ENCODE results near the gene NPW. TPM values are rescaled to one million over a fixed set of nuclear protein-coding genes. Genes with fewer than 3 reads are reported as not detected.

The NPW gene
- total and polyA plus RNA-seq, 9 of the 15 experiments (the other 6 are each of a cell fraction or from before 2014, with no cell fraction given) = 0.14 to 4.0 (median 2.6) TPM; not detected in 4

DNA sequence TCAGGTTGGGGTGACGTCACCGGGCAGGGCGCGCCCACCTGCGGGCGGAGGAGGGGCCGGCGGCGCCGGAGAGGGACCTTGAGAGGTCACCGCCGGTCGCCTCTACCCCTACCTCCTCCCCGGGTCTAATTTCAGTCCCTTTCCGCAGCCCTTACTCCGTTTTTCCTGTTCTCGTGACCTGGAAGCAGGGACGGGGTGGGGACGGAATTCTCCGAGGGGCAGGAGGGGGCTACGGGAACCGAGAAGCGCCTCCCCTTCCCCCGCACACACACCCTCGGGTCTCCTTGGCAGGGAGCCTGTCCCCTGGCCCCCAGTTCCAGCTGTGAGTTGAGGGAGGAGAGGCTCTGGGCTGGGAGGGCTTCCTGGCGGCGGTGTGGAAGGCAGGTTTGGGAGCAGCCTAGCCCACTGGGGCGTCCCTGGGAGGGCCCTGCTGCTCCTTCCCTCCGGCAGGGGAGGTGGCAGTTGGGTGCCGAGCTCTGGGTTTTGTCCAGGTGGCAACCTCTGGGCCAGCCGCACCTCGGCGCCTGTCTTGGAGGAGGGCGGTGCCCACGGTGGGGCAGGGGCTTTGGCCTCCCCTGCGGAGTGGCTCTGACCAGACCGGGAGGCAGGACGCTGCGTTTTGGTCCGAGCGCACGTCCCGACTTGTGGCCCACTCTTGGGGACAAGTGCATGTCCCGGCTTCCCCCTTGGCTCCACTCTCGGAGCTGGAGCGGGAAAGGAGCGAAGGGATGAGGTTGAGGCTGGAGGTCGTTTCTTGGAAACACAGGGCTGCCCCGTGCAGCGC, 29.0 kb upstream of the NPW start (continued):
- no peak for TF ChIP-seq BMI1 (IDR thresholded peaks at IDR 0.05; ENCODE audit: low read length)
- TF ChIP-seq, protein P1, sequence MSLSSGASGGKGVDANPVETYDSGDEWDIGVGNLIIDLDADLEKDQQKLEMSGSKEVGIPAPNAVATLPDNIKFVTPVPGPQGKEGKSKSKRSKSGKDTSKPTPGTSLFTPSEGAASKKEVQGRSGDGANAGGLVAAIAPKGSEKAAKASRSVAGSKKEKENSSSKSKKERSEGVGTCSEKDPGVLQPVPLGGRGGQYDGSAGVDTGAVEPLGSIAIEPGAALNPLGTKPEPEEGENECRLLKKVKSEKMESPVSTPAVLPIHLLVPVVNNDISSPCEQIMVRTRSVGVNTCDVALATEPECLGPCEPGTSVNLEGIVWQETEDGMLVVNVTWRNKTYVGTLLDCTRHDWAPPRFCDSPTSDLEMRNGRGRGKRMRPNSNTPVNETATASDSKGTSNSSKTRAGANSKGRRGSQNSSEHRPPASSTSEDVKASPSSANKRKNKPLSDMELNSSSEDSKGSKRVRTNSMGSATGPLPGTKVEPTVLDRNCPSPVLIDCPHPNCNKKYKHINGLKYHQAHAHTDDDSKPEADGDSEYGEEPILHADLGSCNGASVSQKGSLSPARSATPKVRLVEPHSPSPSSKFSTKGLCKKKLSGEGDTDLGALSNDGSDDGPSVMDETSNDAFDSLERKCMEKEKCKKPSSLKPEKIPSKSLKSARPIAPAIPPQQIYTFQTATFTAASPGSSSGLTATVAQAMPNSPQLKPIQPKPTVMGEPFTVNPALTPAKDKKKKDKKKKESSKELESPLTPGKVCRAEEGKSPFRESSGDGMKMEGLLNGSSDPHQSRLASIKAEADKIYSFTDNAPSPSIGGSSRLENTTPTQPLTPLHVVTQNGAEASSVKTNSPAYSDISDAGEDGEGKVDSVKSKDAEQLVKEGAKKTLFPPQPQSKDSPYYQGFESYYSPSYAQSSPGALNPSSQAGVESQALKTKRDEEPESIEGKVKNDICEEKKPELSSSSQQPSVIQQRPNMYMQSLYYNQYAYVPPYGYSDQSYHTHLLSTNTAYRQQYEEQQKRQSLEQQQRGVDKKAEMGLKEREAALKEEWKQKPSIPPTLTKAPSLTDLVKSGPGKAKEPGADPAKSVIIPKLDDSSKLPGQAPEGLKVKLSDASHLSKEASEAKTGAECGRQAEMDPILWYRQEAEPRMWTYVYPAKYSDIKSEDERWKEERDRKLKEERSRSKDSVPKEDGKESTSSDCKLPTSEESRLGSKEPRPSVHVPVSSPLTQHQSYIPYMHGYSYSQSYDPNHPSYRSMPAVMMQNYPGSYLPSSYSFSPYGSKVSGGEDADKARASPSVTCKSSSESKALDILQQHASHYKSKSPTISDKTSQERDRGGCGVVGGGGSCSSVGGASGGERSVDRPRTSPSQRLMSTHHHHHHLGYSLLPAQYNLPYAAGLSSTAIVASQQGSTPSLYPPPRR (CRISPR knock-in tag; IDR thresholded peaks at IDR 0.05; ENCODE audit: borderline replicate concordance) = no peak
- TF ChIP-seq, protein P2, sequence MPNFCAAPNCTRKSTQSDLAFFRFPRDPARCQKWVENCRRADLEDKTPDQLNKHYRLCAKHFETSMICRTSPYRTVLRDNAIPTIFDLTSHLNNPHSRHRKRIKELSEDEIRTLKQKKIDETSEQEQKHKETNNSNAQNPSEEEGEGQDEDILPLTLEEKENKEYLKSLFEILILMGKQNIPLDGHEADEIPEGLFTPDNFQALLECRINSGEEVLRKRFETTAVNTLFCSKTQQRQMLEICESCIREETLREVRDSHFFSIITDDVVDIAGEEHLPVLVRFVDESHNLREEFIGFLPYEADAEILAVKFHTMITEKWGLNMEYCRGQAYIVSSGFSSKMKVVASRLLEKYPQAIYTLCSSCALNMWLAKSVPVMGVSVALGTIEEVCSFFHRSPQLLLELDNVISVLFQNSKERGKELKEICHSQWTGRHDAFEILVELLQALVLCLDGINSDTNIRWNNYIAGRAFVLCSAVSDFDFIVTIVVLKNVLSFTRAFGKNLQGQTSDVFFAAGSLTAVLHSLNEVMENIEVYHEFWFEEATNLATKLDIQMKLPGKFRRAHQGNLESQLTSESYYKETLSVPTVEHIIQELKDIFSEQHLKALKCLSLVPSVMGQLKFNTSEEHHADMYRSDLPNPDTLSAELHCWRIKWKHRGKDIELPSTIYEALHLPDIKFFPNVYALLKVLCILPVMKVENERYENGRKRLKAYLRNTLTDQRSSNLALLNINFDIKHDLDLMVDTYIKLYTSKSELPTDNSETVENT (CRISPR knock-in tag; IDR thresholded peaks at IDR 0.05) = no peak
- no peak for TF ChIP-seq NFRKB (IDR thresholded peaks at IDR 0.05; ENCODE audit: low read depth)
- TF ChIP-seq, protein P3, sequence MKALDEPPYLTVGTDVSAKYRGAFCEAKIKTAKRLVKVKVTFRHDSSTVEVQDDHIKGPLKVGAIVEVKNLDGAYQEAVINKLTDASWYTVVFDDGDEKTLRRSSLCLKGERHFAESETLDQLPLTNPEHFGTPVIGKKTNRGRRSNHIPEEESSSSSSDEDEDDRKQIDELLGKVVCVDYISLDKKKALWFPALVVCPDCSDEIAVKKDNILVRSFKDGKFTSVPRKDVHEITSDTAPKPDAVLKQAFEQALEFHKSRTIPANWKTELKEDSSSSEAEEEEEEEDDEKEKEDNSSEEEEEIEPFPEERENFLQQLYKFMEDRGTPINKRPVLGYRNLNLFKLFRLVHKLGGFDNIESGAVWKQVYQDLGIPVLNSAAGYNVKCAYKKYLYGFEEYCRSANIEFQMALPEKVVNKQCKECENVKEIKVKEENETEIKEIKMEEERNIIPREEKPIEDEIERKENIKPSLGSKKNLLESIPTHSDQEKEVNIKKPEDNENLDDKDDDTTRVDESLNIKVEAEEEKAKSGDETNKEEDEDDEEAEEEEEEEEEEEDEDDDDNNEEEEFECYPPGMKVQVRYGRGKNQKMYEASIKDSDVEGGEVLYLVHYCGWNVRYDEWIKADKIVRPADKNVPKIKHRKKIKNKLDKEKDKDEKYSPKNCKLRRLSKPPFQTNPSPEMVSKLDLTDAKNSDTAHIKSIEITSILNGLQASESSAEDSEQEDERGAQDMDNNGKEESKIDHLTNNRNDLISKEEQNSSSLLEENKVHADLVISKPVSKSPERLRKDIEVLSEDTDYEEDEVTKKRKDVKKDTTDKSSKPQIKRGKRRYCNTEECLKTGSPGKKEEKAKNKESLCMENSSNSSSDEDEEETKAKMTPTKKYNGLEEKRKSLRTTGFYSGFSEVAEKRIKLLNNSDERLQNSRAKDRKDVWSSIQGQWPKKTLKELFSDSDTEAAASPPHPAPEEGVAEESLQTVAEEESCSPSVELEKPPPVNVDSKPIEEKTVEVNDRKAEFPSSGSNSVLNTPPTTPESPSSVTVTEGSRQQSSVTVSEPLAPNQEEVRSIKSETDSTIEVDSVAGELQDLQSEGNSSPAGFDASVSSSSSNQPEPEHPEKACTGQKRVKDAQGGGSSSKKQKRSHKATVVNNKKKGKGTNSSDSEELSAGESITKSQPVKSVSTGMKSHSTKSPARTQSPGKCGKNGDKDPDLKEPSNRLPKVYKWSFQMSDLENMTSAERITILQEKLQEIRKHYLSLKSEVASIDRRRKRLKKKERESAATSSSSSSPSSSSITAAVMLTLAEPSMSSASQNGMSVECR (CRISPR knock-in tag; IDR thresholded peaks at IDR 0.05) = 0 out of 2 replicates have a peak, but pooled peaks have one; percentile 51
- no peak for TF ChIP-seq TFAM (CRISPR knock-in tag; conservative IDR thresholded peaks at IDR 0.05)
- no peak for TF ChIP-seq ADNP (tag; IDR thresholded peaks at IDR 0.05)
- TF ChIP-seq TAF7 (tag; IDR thresholded peaks at IDR 0.05) = no peak
- TF ChIP-seq, protein P4, sequence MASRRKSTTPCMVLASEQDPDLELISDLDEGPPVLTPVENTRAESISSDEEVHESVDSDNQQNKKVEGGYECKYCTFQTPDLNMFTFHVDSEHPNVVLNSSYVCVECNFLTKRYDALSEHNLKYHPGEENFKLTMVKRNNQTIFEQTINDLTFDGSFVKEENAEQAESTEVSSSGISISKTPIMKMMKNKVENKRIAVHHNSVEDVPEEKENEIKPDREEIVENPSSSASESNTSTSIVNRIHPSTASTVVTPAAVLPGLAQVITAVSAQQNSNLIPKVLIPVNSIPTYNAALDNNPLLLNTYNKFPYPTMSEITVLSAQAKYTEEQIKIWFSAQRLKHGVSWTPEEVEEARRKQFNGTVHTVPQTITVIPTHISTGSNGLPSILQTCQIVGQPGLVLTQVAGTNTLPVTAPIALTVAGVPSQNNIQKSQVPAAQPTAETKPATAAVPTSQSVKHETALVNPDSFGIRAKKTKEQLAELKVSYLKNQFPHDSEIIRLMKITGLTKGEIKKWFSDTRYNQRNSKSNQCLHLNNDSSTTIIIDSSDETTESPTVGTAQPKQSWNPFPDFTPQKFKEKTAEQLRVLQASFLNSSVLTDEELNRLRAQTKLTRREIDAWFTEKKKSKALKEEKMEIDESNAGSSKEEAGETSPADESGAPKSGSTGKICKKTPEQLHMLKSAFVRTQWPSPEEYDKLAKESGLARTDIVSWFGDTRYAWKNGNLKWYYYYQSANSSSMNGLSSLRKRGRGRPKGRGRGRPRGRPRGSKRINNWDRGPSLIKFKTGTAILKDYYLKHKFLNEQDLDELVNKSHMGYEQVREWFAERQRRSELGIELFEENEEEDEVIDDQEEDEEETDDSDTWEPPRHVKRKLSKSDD (conservative IDR thresholded peaks at IDR 0.05; ENCODE audit: low read length) = no peak
- TF ChIP-seq, protein P5, sequence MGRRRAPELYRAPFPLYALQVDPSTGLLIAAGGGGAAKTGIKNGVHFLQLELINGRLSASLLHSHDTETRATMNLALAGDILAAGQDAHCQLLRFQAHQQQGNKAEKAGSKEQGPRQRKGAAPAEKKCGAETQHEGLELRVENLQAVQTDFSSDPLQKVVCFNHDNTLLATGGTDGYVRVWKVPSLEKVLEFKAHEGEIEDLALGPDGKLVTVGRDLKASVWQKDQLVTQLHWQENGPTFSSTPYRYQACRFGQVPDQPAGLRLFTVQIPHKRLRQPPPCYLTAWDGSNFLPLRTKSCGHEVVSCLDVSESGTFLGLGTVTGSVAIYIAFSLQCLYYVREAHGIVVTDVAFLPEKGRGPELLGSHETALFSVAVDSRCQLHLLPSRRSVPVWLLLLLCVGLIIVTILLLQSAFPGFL (CRISPR knock-in tag; IDR thresholded peaks at IDR 0.05) = no peak

All from K562 (cell line).